ENCODE data around the gene SDK1.
"Not testable (repeated sequence)": the region's sequence is repeated elsewhere in the genome, so short reads cannot be mapped to it uniquely, and the experiment has no call there.

The SDK1 gene

GRCh38 chr7:4198301-4198700 is 897.2 kb downstream of the SDK1 start:
- FAIRE-seq = no peak

GRCh38 chr7:4200546-4201094 is 899.6 kb downstream of the SDK1 start:
- FAIRE-seq = no peak

DNA sequence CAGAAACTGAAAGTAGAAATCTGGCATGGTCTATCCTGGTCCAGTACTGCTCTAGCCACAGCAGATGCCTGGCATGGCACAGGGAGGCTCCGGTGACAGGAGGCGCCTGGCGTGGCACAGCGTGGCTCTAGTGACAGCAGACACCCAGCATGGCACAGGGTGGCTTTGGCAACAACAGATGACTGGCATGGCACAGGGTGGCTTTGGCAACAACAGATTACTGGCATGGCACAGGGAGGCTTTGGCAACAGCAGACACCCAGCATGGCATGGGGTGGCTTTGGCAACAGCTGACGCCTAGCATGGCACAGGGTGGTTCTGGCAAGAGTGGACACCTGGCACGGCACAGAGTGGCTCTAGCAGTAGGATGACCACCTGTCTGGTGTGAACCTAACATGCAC is 900.5 kb downstream of the SDK1 start:
- FAIRE-seq = no peak

GRCh38 chr7:4202154-4202736 is 901.2 kb downstream of the SDK1 start:
- no peak for FAIRE-seq

DNA sequence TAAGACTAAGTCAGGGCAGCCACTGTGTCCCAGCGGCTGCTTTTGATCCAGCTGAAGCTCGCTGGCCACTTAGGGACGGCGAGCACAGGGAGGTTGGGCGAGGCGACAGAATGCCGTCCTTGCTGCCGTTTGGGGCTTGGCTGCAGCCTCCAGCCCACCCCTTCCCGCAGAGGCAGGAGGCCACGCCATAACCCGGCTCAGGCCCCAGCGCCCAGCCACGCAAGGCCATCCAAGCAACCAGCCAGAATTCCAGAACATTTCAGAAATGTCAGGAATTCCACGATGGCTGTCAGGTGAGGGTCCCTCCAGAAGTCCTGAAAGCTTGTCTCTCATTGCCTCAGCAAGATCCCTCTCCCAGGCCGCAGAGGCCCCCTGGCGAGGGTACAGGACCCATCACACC is 901.9 kb downstream of the SDK1 start:
- no peak for FAIRE-seq

DNA sequence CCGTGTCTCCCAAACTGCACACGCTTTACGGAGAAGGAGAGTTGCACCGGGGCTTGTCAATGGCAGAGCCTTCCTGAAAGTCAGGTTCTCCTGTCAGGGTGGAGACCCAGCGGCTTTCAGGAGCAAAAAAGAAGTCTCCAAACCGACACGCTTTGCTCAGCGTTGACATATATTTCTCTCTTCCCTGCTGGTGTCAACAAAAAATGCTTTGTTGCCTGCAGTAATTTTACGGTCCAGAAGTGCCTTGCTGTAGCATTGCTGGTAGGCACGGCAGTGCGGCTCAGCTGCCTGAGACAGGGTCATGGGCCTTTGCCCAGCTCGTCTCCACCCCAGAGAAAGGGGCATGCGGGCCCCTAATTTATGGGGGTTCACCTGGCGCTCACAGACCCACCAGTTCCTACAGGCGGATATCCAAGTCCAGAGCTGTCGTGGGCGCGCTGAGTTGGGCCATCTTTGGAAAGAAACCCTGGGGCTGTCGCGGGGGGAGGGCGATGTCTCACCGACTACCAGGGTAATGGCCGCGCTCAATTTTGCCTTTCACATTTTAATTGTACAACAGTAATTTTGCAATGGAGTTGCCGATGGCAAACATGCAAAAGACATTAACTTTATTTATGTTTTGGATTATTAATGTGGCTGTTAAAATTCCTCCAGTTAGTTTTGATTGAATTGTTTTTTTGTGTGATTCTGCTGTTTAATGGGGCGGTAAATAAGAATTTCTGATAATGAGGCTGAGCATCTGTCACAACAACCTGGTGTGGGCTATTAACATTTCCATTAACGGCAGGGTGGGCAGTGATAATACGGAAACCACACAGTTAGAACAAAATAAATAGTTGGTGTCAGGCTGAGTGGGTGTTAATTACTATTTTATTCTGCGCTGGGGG is 902.8 kb downstream of the SDK1 start:
- FAIRE-seq = no peak

- no peak for FAIRE-seq
Observed at GRCh38 chr7:4204513-4205165, 903.6 kb downstream of the SDK1 start.

DNA sequence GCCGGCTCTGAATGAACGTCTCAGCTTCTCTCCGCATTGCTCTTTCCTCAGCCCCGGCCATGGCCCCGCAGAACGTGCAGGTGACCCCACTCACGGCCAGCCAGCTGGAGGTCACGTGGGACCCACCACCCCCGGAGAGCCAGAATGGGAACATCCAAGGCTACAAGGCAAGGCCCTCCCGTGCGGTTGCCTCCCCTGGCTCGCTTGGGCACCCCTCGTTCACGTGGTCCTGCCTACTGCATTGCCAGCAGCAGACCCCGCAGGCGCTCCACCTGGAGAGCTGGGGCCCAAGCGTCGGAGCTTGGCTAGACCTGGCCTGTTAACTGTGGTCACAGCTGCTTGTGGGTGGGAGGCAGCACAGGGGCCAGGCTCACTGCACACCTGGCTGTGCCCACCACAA is 904.8 kb downstream of the SDK1 start:
- FAIRE-seq = no peak

- no peak for FAIRE-seq
Observed at GRCh38 chr7:4207011-4207410, 906.0 kb downstream of the SDK1 start.

DNA sequence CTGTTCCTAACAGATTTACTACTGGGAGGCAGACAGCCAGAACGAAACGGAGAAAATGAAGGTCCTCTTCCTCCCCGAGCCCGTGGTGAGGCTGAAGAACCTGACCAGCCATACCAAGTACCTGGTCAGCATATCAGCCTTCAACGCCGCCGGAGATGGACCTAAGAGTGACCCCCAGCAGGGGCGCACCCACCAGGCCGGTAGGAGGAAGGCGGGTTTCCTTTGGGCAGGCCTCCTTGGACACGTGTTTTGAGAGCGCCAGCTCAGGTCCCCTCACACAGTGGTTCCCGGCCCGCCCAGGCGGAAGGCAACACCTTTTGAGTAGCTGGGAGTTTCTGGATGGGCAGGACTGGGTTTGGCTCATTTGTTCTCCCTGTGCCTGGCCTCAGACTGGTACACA is 907.0 kb downstream of the SDK1 start:
- FAIRE-seq = no peak

DNA sequence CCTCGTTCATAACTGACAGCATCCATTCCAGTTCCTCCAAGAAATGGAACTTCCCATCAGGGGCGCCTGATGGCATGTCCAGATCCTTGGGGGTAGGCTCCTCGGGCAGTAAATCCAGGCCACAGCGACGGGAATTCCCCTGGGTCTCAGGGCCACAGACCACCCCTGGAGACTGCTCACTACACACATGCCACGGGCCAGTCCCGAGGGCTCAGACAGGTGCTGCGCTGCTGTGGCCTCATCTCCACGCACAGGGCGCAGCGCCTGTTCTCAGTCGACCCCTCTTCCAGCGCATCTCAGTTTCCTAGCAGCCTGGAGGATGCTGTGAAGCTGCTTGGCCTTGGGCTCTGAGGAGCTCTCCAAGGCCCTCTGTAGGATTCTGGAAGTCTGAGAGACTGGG is 907.5 kb downstream of the SDK1 start:
- FAIRE-seq = no peak

- no peak for FAIRE-seq
Observed at GRCh38 chr7:4209126-4209525, 908.1 kb downstream of the SDK1 start.

- no peak for FAIRE-seq
Observed at GRCh38 chr7:4209966-4210365, 908.9 kb downstream of the SDK1 start.

DNA sequence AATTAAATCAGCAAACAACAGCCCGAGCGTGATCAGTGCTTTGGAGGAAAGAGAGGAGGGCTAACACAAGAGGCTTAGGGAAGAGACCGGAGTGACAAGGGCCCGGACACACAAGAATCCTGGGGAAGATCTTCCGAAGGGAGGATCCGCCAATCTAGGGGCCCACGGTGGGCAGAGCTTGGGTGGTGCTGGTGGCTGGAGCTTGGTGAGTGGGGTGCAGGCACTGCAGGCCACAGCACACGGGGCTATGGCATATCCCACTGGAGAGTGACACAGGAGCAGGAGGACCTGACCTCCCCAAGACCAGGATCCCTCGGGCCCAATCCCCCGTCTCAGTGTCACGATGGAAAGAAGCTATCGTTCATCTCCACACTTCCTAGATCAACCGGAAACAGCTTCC is 909.8 kb downstream of the SDK1 start:
- no peak for FAIRE-seq

GRCh38 chr7:4211261-4211660 is 910.2 kb downstream of the SDK1 start:
- no peak for FAIRE-seq

DNA sequence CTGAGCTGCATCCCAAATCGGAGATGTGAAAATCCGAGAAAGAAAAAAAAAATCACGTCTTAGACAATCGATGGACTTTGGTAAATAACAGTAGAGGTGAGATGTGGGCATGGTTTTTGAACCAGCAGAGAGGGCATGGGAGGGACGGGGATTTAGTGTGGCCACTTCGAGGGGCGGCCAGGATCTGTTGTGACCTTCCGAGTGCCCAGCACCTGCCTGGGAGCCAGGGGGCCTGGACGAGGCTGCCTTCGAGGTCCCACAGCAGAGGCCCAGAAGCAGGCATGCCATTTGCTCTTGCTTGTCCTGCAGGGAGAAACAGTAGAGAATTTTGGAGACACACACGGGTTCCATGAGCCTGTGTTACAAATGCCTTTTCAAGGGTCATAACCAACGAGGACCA is 911.3 kb downstream of the SDK1 start:
- no peak for FAIRE-seq

GRCh38 chr7:4214291-4215155 is 913.5 kb downstream of the SDK1 start:
- no peak for FAIRE-seq

GRCh38 chr7:4215176-4215720 is 914.2 kb downstream of the SDK1 start:
- FAIRE-seq = no peak

DNA sequence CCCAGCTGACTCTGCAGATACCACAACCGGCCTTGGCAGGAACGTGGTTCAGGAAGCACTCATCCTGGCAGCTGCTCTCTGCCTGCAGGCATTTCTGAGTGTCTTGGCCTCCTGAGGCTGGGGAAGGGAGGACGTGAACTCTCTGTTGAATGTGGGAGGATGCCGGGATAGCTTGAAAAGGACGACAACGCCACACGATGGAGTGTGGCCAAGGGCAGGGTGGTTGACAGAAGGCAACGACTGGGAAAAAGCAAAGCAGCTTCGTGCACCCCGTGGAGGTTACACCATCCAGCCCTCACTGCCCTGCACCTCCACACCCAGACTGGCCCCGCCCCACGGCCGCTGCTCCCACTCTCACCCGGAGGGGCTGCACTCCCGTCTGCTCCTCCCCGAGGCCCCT is 915.0 kb downstream of the SDK1 start:
- no peak for FAIRE-seq

GRCh38 chr7:4217126-4217660 is 916.1 kb downstream of the SDK1 start:
- not testable (repeated sequence) for FAIRE-seq

GRCh38 chr7:4218481-4218880 is 917.4 kb downstream of the SDK1 start:
- FAIRE-seq = no peak

DNA sequence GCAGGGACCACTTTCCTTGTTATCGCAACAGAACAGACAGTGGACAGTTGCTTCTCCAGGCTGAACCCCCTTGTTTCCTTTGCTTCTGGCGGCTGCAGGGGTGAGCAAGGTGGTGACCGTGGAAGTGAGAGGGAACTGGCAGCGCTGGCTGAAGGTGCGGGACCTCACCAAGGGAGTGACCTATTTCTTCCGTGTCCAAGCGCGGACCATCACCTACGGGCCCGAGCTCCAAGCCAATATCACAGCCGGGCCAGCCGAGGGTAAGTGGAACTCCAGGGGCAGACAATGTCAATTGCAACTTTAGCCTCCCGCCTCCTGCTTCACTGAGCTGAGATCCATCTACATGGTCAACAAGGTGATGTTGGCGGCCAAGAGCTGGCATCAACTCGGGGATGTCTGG is 919.0 kb downstream of the SDK1 start:
- FAIRE-seq = no peak
